ENCODE data around the gene SH3PXD2A.

GRCh38 chr10:103573205-103573487 is 282.2 kb downstream of the SH3PXD2A start:
- no peak for TF ChIP-seq CTCF (IDR thresholded peaks at IDR 0.05)
- TF ChIP-seq POLR2A (IDR thresholded peaks at IDR 0.05) = no peak
